Stimulated activated CD4-positive, alpha-beta T cell treated with anti-CD3 and anti-CD28 coated beads, Interleukin-4, amount 100 ng/mL, for 48 hours (primary cell): Measurements from ENCODE around the gene DGCR6.
"Not testable (repeated sequence)": the region's sequence is repeated elsewhere in the genome, so short reads cannot be mapped to it uniquely, and the experiment has no call there.

Experiments
- DNase-seq, 2 donors: peaks; one replicate each; pipeline ENCODE4 v3.0.0-alpha.2; 2020; ENCODE audit warnings: low read depth in 2 of 2

Gene DGCR6

DNA sequence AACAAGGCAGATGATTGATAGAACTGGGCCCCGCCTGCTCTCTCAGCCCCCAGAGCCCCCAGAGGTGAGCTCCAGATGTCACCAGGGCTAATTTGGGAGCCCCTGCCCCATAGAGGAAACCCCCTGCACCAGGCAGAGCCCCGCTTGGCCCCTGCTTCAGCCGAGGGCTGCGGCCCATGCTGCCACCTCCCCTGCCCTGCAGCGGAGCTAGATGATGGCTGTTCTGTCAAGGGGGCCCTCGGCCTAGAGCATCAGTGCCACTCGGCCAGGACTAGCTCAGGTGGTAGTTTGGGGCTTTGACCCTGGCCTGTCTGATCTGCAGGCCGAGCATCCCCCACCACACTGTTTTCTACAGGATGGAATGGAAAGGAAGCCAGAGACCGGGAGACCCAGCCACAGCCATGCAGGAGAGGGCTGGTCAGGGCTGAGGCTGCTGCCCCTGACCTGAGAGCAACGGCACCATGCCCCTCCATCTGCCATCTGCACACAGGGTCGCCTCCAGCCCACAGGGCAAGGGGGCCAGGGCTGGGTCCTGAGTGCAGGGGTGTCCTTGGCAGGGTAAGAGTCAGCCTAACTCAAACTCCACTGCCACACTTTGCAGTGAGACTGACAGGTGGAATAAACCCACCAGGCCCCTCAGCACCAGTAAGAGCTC lies 54.2 kb downstream of the DGCR6 start:
- not testable (repeated sequence) for DNase-seq

DNA sequence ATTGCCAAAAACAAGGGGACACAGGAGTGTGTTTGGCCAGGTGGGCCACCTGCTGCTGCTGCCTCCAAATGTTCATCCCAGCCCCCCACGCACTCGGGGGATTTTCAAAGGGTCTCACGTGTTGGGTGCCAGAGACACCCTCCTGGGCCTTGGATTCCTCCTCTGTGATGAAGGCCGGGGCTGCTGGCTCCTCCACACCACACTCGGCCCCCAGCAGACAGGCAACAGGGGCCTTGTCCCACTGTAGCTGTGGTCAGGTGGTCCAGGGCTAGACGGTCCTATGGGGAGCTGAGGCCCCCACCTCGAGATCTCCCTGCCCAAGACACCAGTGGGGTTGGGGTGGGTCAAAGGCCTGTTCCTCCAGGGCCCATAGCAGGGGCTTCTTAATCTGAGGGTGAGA lies 55.1 kb downstream of the DGCR6 start:
- DNase-seq: not testable (repeated sequence)
